Coronary artery (tissue), 2 donors: Measurements from ENCODE around the gene SYTL1.

Experiments used
- DNase-seq: peaks from one replicate; pipeline ENCODE4 v3.0.0-alpha.2; 2017; ENCODE audit warnings: low spot score
- H3K27ac ChIP-seq, 2 donors: fragments of 200-600 bp; sonication (generic); one replicate each; pipeline ENCODE4 v1.5.1; 2016 to 2019
- H3K4me3 ChIP-seq: fragments of 200-600 bp; sonication (generic); 2 replicates; pipeline ENCODE4 v1.5.1; 2016; ENCODE audit warnings: mild to moderate bottlenecking, moderate library complexity
- CTCF ChIP-seq: fragments of 200-600 bp; sonication (generic); IDR thresholded peaks from one replicate; pipeline ENCODE4 v1.5.1; 2019; ENCODE audit warnings: antibody characterized with exemption

Gene SYTL1

GRCh38 chr1:27299385-27300271 lies 42.2 kb upstream of the SYTL1 start:
- Histone ChIP-seq H3K4me3 (no peak overlapping the region), H3K27ac (peak overlapping the region in 1 of 2 donors; percentile 81)
- TF ChIP-seq CTCF = no peak
- DNase-seq = no peak

- DNase-seq = peak; percentile 85
- Histone ChIP-seq H3K27ac (peak overlapping the region in 1 of 2 donors; percentile 81), H3K4me3 (no peak overlapping the region)
- peak; percentile 99 for TF ChIP-seq CTCF
Measured at GRCh38 chr1:27300341-27301051, 41.3 kb upstream of the SYTL1 start.

GRCh38 chr1:27301052-27301422 lies 40.8 kb upstream of the SYTL1 start:
- TF ChIP-seq CTCF = no peak
- H3K4me3 ChIP-seq = no peak overlapping the region
- H3K27ac ChIP-seq = peak overlapping the region in 1 of 2 donors; percentile 81
- DNase-seq = no peak

GRCh38 chr1:27301582-27302199 lies 40.1 kb upstream of the SYTL1 start:
- H3K4me3 ChIP-seq = no peak overlapping the region
- no peak for DNase-seq
- no peak overlapping the region for H3K27ac ChIP-seq
- no peak for TF ChIP-seq CTCF

- no peak for DNase-seq
- H3K4me3 ChIP-seq = no peak overlapping the region
- no peak for TF ChIP-seq CTCF
- H3K27ac ChIP-seq = no peak overlapping the region
Measured at GRCh38 chr1:27302612-27303011, 39.2 kb upstream of the SYTL1 start.

GRCh38 chr1:27303509-27303908 lies 38.3 kb upstream of the SYTL1 start:
- no peak for TF ChIP-seq CTCF
- DNase-seq = no peak
- no peak overlapping the region for H3K27ac ChIP-seq
- no peak overlapping the region for H3K4me3 ChIP-seq
